H9 (cell line): Measurements from ENCODE around the gene XRCC3. TPM values are rescaled to one million over a fixed set of nuclear protein-coding genes. Genes with fewer than 3 reads are reported as not detected.

Experiments used
- DNase-seq: peaks from one replicate; pipeline ENCODE4 v3.0.0-alpha.2; 2017
- H2AFZ ChIP-seq: one replicate; pipeline ENCODE4 v1.6.1; 2013; ENCODE audit warnings: mild to moderate bottlenecking, low read length, control low read depth, moderate library complexity
- H2AK5ac ChIP-seq: 2 replicates; pipeline ENCODE4 v1.6.1; 2013; ENCODE audit warnings: low read length, control low read depth, mixed read lengths; ENCODE audit not compliant: insufficient read length
- H2BK120ac ChIP-seq: one replicate; pipeline ENCODE4 v1.6.1; 2013; ENCODE audit warnings: low read depth, mild to moderate bottlenecking, low read length, control low read depth, inconsistent platforms; ENCODE audit not compliant: poor library complexity, severe bottlenecking
- H2BK12ac ChIP-seq: 2 replicates; pipeline ENCODE4 v1.6.1; 2013; ENCODE audit warnings: low read length, control low read depth, mixed read lengths, low read depth; ENCODE audit not compliant: insufficient read length
- H2BK15ac ChIP-seq: 2 replicates; pipeline ENCODE4 v1.6.1; 2013; ENCODE audit warnings: low read depth, low read length, control low read depth
- H2BK20ac ChIP-seq: one replicate; pipeline ENCODE4 v1.6.1; 2013; ENCODE audit warnings: low read depth, mild to moderate bottlenecking, low read length, control low read depth, inconsistent platforms; ENCODE audit not compliant: poor library complexity, severe bottlenecking
- H2BK5ac ChIP-seq: 2 replicates; pipeline ENCODE4 v1.6.1; 2013; ENCODE audit warnings: low read length, control low read depth, mixed read lengths; ENCODE audit not compliant: insufficient read length
- H3K14ac ChIP-seq: 2 replicates; pipeline ENCODE4 v1.6.1; 2013; ENCODE audit warnings: low read length, control low read depth; ENCODE audit not compliant: insufficient read depth
- H3K18ac ChIP-seq: 2 replicates; pipeline ENCODE4 v1.6.1; 2013; ENCODE audit warnings: low read depth, mild to moderate bottlenecking, mixed read lengths, low read length, control low read depth; ENCODE audit not compliant: insufficient read length
- H3K23ac ChIP-seq: 2 replicates; pipeline ENCODE4 v1.6.1; 2013; ENCODE audit warnings: low read length, control low read depth, mixed read lengths, low read depth; ENCODE audit not compliant: insufficient read length
- H3K23me2 ChIP-seq: 2 replicates; pipeline ENCODE4 v1.6.1; 2013; ENCODE audit warnings: low read depth, mild to moderate bottlenecking, mixed read lengths, low read length, control low read depth; ENCODE audit not compliant: insufficient read length, poor library complexity, severe bottlenecking
- H3K27ac ChIP-seq: 2 replicates; pipeline ENCODE4 v1.5.1; 2013; ENCODE audit warnings: low read length, control low read depth, mixed read lengths, low read depth; ENCODE audit not compliant: insufficient read length
- H3K27me3 ChIP-seq: 2 replicates; pipeline ENCODE4 v1.6.1; 2013; ENCODE audit warnings: low read length, control low read depth, inconsistent platforms; ENCODE audit not compliant: insufficient read depth
- H3K4ac ChIP-seq: 2 replicates; pipeline ENCODE4 v1.6.1; 2013; ENCODE audit warnings: low read depth, mild to moderate bottlenecking, control low read depth, inconsistent platforms, low read length, moderate library complexity
- H3K4me1 ChIP-seq: 2 replicates; pipeline ENCODE4 v1.6.1; 2013; ENCODE audit warnings: low read length, control low read depth, inconsistent platforms; ENCODE audit not compliant: insufficient read depth
- H3K4me2 ChIP-seq: 2 replicates; pipeline ENCODE4 v1.6.1; 2013; ENCODE audit warnings: low read length, control low read depth, mixed read lengths; ENCODE audit not compliant: insufficient read length, insufficient read depth
- H3K56ac ChIP-seq: 2 replicates; pipeline ENCODE4 v1.6.1; 2013; ENCODE audit warnings: low read depth, mild to moderate bottlenecking, mixed read lengths, low read length, control low read depth; ENCODE audit not compliant: insufficient read length
- H3K79me1 ChIP-seq: 2 replicates; pipeline ENCODE4 v1.6.1; 2013; ENCODE audit warnings: low read depth, mild to moderate bottlenecking, moderate library complexity, low read length, control low read depth, inconsistent platforms; ENCODE audit not compliant: insufficient read depth, poor library complexity, severe bottlenecking
- H3K79me2 ChIP-seq: 2 replicates; pipeline ENCODE4 v1.6.1; 2013; ENCODE audit warnings: low read length, control low read depth, inconsistent platforms; ENCODE audit not compliant: insufficient read depth
- H3K9ac ChIP-seq: 2 replicates; pipeline ENCODE4 v1.6.1; 2013; ENCODE audit warnings: low read length, control low read depth, mixed read lengths; ENCODE audit not compliant: insufficient read length; ENCODE audit errors: extremely low read depth
- H3K9me3 ChIP-seq: one replicate; pipeline ENCODE4 v1.6.1; 2013; ENCODE audit warnings: low read depth, low read length, inconsistent platforms; ENCODE audit not compliant: control insufficient read depth
- H3T11ph ChIP-seq: one replicate; pipeline ENCODE4 v1.6.1; 2013; ENCODE audit warnings: mild to moderate bottlenecking, low read length, control low read depth, inconsistent platforms
- H4K20me1 ChIP-seq: one replicate; pipeline ENCODE4 v1.6.1; 2013; ENCODE audit not compliant: control insufficient read depth, insufficient read length, insufficient read depth
- H4K5ac ChIP-seq: 2 replicates; pipeline ENCODE4 v1.6.1; 2013; ENCODE audit warnings: low read depth, mild to moderate bottlenecking, mixed read lengths, low read length, control low read depth; ENCODE audit not compliant: insufficient read length
- H4K8ac ChIP-seq: replicated peaks from 2 replicates; pipeline ENCODE4 v1.6.1; 2013; ENCODE audit warnings: low read length, control low read depth, mixed read lengths, low read depth; ENCODE audit not compliant: insufficient read length
- H4K91ac ChIP-seq: 2 replicates; pipeline ENCODE4 v1.6.1; 2013; ENCODE audit warnings: low read depth, mild to moderate bottlenecking, moderate library complexity, mixed read lengths, low read length, control low read depth; ENCODE audit not compliant: insufficient read length
- H3K27ac Mint-ChIP-seq, 3 experiments: 2 replicates in 2 of 3; 3 replicates in 1 of 3; pipeline ENCODE4 v1.8.0; 2020 to 2021; ENCODE audit warnings: mixed read lengths in 3 of 3, mild to moderate bottlenecking in 1 of 3, moderate library complexity in 1 of 3
- H3K27me3 Mint-ChIP-seq: 2 replicates; pipeline ENCODE4 v1.8.0; 2021; ENCODE audit warnings: low read depth, mild to moderate bottlenecking, moderate library complexity, mixed read lengths
- H3K36me3 Mint-ChIP-seq, 3 experiments: 2 replicates in 2 of 3; 3 replicates in 1 of 3; pipeline ENCODE4 v1.8.0; 2020 to 2021; ENCODE audit warnings: low read depth in 3 of 3, mixed read lengths in 3 of 3; ENCODE audit not compliant: insufficient read depth in 1 of 3
- H3K4me1 Mint-ChIP-seq, 2 experiments: 2 replicates each; pipeline ENCODE4 v1.8.0; 2020; ENCODE audit warnings: mixed read lengths in 2 of 2
- H3K4me3 Mint-ChIP-seq, 2 experiments: 2 replicates in 1 of 2; 3 replicates in 1 of 2; pipeline ENCODE4 v1.8.0; 2020 to 2021; ENCODE audit warnings: mild to moderate bottlenecking in 2 of 2, mixed read lengths in 2 of 2, moderate library complexity in 1 of 2
- H3K9me3 Mint-ChIP-seq, 2 experiments: 2 replicates in 1 of 2; 3 replicates in 1 of 2; pipeline ENCODE4 v1.8.0; 2020; ENCODE audit warnings: mild to moderate bottlenecking in 2 of 2, mixed read lengths in 2 of 2, moderate library complexity in 1 of 2
- CTCF ChIP-seq: fragments of 200-600 bp; sonication (generic); conservative IDR thresholded peaks from 3 replicates; pipeline ENCODE4 v1.8.0; 2021; ENCODE audit warnings: antibody characterized with exemption, mild to moderate bottlenecking
- WGBS: extraction: QIAGEN DNeasy Blood & Tissue Kit; methylation state at CpG from one replicate; pipeline ENCODE4 v1.1.7; 2013; ENCODE audit warnings: missing lambda C conversion rate, low lambda C conversion rate, mixed read lengths; ENCODE audit not compliant: insufficient read length; ENCODE audit errors: extremely low coverage; 5-methylcytosine and 5-hydroxymethylcytosine counted together
- total RNA-seq: library from RNA; stranded (reverse); gene quantifications from 2 replicates; pipeline ENCODE4 v1.2.1, GENCODE V29; 2021

Gene XRCC3
- total RNA-seq, 1 experiment from 2014 or later = 45.3 TPM

DNA sequence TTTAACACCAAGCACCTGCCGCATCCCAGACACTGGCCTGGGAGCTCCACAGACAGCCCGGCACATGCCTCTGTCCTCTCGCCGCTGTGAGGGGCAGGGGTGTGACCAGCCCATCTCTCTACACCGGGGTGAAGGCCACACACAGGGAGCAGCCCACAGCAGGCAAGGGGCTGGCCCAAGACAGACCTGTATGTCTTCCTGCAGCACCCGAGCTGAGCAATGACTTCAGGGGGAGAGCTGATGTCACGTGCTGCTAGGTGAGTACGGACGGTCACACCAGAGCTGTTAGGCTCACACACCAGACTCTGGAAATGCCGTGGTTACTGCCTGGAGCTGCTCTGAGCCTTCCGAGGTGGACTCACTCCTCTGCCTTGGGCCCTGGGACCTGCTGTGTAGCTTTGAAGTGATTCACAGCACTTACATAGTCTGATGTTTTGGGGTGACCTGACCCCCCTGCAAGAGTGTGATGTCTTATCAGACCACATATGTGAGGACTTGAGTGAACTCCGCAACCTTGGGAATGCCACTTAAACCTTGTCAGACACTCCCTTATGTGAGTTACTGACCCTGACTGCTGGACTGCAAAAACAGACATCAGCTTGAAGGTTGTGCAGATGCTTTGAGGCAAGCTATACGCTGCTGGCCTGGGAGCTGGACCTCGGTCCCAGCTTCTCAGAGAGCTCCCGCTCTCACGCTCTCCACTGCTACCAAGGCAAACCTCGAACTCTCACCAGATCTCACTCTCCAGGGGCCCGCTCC lies 1.8 kb downstream of the XRCC3 start:
- Histone ChIP-seq H2BK20ac (no peak overlapping the region), H3K23me2 (no peaks in the 10 kb centered on the region), H3K14ac (no peak overlapping the region), H2BK120ac (no peak overlapping the region), H3K4ac (no peak overlapping the region), H3K23ac (no peak overlapping the region), H3K4me2 (no peak overlapping the region), H3K79me2 (no peaks in the 10 kb centered on the region; the same call in 1 of the 2 replicates), H3K9me3 (no peaks in the 10 kb centered on the region), H3K27ac (no peak overlapping the region), H3K56ac (no peak overlapping the region), H3K79me1 (no peaks in the 10 kb centered on the region), H3K9ac (no peak overlapping the region), H2BK5ac (no peak overlapping the region), H4K91ac (no peak overlapping the region), H3K27me3 (no peaks in the 10 kb centered on the region), H2BK15ac (no peak overlapping the region), H4K20me1 (no peaks in the 10 kb centered on the region), H2AFZ (no peak overlapping the region), H3K4me1 (peaks cover 3% of the 10 kb centered on the region; the same call in 1 of the 2 replicates), H4K5ac (no peak overlapping the region), H2BK12ac (no peak overlapping the region), H3T11ph (no peak overlapping the region), H4K8ac (no peak overlapping the region), H2AK5ac (no peak overlapping the region), H3K18ac (no peak overlapping the region)
- H3K4me1 Mint-ChIP-seq = peaks cover 35 to 36% of the 10 kb centered on the region in 2 experiments
- H3K36me3 Mint-ChIP-seq = peaks cover 22 to 40% (median 25%) of the 10 kb centered on the region in 3 experiments; a peak in 6 of 7 replicates
- peak overlapping the region; percentile 49 to 91 (median 78); a peak in 4 of 7 replicates for H3K27ac Mint-ChIP-seq
- no peaks in the 10 kb centered on the region; the same call in 1 of the 2 replicates for H3K27me3 Mint-ChIP-seq
- no CpG with 5 or more reads among the region's 18 CpGs for whole genome bisulfite sequencing
- no peak for DNase-seq
- no peak for TF ChIP-seq CTCF
- no peaks in the 10 kb centered on the region; a peak in 1 of 5 replicates for H3K9me3 Mint-ChIP-seq
- peak overlapping the region; percentile 75 to 90 for H3K4me3 Mint-ChIP-seq
